Lower leg skin (tissue), 3 donors: ENCODE data around the gene KPNA3.

ENCODE experiments used
- POLR2A ChIP-seq, 2 donors: fragments of 450-650 bp; IDR thresholded peaks; one replicate each; pipeline ENCODE4 v1.6.1; 2016 to 2017; ENCODE audit warnings: antibody characterized with exemption in 2 of 2, mild to moderate bottlenecking in 1 of 2, moderate library complexity in 1 of 2
- TF ChIP-seq, protein P1 (sequence below), 3 donors: fragments of 450-650 bp; IDR thresholded peaks; one replicate each; pipeline ENCODE4 v1.5.1; 2016; ENCODE audit warnings: antibody characterized with exemption in 3 of 3, mild to moderate bottlenecking in 3 of 3, moderate library complexity in 2 of 3

DNA sequence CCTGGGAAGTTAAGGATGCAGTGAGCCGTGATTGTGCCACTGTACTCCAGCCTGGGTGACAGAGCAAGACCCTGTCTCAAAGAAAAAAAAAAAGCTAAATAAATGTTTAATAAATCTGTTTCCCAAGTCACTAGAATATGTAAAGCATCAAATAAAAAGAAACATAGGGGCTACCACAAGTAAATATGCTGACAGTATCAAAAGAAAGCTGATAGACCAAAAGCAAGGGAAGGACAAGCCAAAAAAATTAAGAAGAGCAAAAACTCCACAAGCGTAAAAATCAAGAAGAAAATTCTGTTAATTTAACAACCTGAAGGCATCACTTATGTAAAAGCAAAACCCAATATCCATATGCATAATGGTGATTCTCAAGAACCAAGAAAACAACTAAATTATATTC is 9.7 kb downstream of the KPNA3 start:
- no peak for TF ChIP-seq POLR2A (IDR thresholded peaks at IDR 0.05)
- TF ChIP-seq, protein P1, sequence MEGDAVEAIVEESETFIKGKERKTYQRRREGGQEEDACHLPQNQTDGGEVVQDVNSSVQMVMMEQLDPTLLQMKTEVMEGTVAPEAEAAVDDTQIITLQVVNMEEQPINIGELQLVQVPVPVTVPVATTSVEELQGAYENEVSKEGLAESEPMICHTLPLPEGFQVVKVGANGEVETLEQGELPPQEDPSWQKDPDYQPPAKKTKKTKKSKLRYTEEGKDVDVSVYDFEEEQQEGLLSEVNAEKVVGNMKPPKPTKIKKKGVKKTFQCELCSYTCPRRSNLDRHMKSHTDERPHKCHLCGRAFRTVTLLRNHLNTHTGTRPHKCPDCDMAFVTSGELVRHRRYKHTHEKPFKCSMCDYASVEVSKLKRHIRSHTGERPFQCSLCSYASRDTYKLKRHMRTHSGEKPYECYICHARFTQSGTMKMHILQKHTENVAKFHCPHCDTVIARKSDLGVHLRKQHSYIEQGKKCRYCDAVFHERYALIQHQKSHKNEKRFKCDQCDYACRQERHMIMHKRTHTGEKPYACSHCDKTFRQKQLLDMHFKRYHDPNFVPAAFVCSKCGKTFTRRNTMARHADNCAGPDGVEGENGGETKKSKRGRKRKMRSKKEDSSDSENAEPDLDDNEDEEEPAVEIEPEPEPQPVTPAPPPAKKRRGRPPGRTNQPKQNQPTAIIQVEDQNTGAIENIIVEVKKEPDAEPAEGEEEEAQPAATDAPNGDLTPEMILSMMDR (IDR thresholded peaks at IDR 0.05), result no peak
